Activated gamma-delta T cell (primary cell): ENCODE results near the gene CLCN1.

Experiments
- DNase-seq: peaks from one replicate; lab custom pipeline; 2025; lab: John Stamatoyannopoulos, UW

CLCN1 gene

GRCh38 chr7:143396625-143397556 is 81.0 kb downstream of the CLCN1 start:
- no peak for DNase-seq

GRCh38 chr7:143397710-143398530 is 82.0 kb downstream of the CLCN1 start:
- no peak for DNase-seq

- DNase-seq: no peak
Measured at GRCh38 chr7:143398616-143399015, 82.7 kb downstream of the CLCN1 start.

- no peak for DNase-seq
Measured at GRCh38 chr7:143399151-143399550, 83.2 kb downstream of the CLCN1 start.

- no peak for DNase-seq
Measured at GRCh38 chr7:143399642-143400041, 83.7 kb downstream of the CLCN1 start.

- no peak for DNase-seq
Measured at GRCh38 chr7:143401265-143401664, 85.4 kb downstream of the CLCN1 start.
